WTC11 (cell line): ENCODE results near the gene LENG8. TPM values are rescaled to one million over a fixed set of nuclear protein-coding genes. Genes with fewer than 3 reads are reported as not detected.

Source experiments
- ATAC-seq: fragments of 200-7000 bp; cut with Tn5 transposase; 2 replicates; pipeline ENCODE4 v1.10.0; 2021; ENCODE audit warnings: mild to moderate bottlenecking, moderate library complexity
- CTCF ChIA-PET: fragments of 300-600 bp; sonication (Branson Sonifier 250); formaldehyde crosslinking; loops from one replicate; lab custom pipeline; 2021; ENCODE audit warnings: antibody characterized with exemption; lab: Charles Lee
- POLR2A ChIA-PET: fragments of 350-600 bp; sonication (Branson Sonifier 250); formaldehyde crosslinking; loops from one replicate; lab custom pipeline; 2021; ENCODE audit warnings: antibody characterized with exemption; lab: Charles Lee
- DNase-seq: peaks from one replicate; pipeline ENCODE4 v3.0.0; 2021; ENCODE audit warnings: low spot score
- H3K27ac Mint-ChIP-seq: 2 replicates; pipeline ENCODE4 v1.8.0; 2021; ENCODE audit warnings: mixed read lengths
- H3K27me3 Mint-ChIP-seq: 2 replicates; pipeline ENCODE4 v1.8.0; 2021; ENCODE audit warnings: low read depth, mild to moderate bottlenecking, moderate library complexity, mixed read lengths
- H3K36me3 Mint-ChIP-seq: 2 replicates; pipeline ENCODE4 v1.8.0; 2021; ENCODE audit warnings: mixed read lengths
- H3K4me1 Mint-ChIP-seq: 2 replicates; pipeline ENCODE4 v1.8.0; 2022; ENCODE audit warnings: mixed read lengths
- H3K4me3 Mint-ChIP-seq: 2 replicates; pipeline ENCODE4 v1.8.0; 2021; ENCODE audit warnings: mild to moderate bottlenecking, moderate library complexity, mixed read lengths
- H3K9me3 Mint-ChIP-seq: 2 replicates; pipeline ENCODE4 v1.8.0; 2021; ENCODE audit warnings: mixed read lengths
- AFF4 ChIP-seq: sonication (generic); formaldehyde crosslinking; IDR thresholded peaks from 2 replicates; pipeline ENCODE4 v1.8.1; 2023; ENCODE audit warnings: mild to moderate bottlenecking, missing genetic modification reagents, borderline replicate concordance
- ERG ChIP-seq: fragments of 250-450 bp; sonication (Bioruptor Pico); IDR thresholded peaks from 2 replicates; pipeline ENCODE4 v1.8.0; 2021; ENCODE audit warnings: mild to moderate bottlenecking
- FOXK1 ChIP-seq: sonication (generic); formaldehyde crosslinking; IDR thresholded peaks from 2 replicates; pipeline ENCODE4 v1.8.0; 2022; ENCODE audit warnings: mild to moderate bottlenecking, moderate library complexity, missing genetic modification reagents
- GTF2I ChIP-seq: fragments of 250-450 bp; sonication (Bioruptor Pico); conservative IDR thresholded peaks from 2 replicates; pipeline ENCODE4 v1.4.0; 2021; ENCODE audit warnings: mild to moderate bottlenecking
- OVOL2 ChIP-seq: fragments of 250-450 bp; sonication (Bioruptor Pico); IDR thresholded peaks from 2 replicates; pipeline ENCODE4 v1.9.0; 2021; ENCODE audit warnings: mild to moderate bottlenecking, borderline replicate concordance
- PRRX2 ChIP-seq: fragments of 250-450 bp; sonication (Bioruptor Pico); IDR thresholded peaks from 2 replicates; pipeline ENCODE4 v1.8.0; 2021; ENCODE audit warnings: mild to moderate bottlenecking
- SMAD4 ChIP-seq: sonication (generic); formaldehyde crosslinking; IDR thresholded peaks from 2 replicates; pipeline ENCODE4 v1.8.0; 2022; ENCODE audit warnings: mild to moderate bottlenecking, missing genetic modification reagents
- TEAD1 ChIP-seq: sonication (generic); formaldehyde crosslinking; IDR thresholded peaks from 2 replicates; pipeline ENCODE4 v1.8.0; 2022; ENCODE audit warnings: mild to moderate bottlenecking, missing genetic modification reagents
- TEAD4 ChIP-seq: sonication (generic); formaldehyde crosslinking; IDR thresholded peaks from 2 replicates; pipeline ENCODE4 v1.8.0; 2022; ENCODE audit warnings: mild to moderate bottlenecking, missing genetic modification reagents
- ZNF138 ChIP-seq: sonication (generic); formaldehyde crosslinking; conservative IDR thresholded peaks from 2 replicates; pipeline ENCODE4 v1.8.1; 2022; ENCODE audit warnings: mild to moderate bottlenecking, moderate library complexity, missing genetic modification reagents
- ZNF263 ChIP-seq: sonication (generic); formaldehyde crosslinking; IDR thresholded peaks from 2 replicates; pipeline ENCODE4 v1.8.1; 2022; ENCODE audit warnings: low read depth, mild to moderate bottlenecking, moderate library complexity, missing genetic modification reagents
- ZNF532 ChIP-seq: fragments of 250-450 bp; sonication (Bioruptor Pico); IDR thresholded peaks from 2 replicates; pipeline ENCODE4 v1.9.0; 2021; ENCODE audit warnings: mild to moderate bottlenecking, borderline replicate concordance
- total RNA-seq: library from RNA; stranded (reverse); gene quantifications from 3 replicates; pipeline ENCODE4 v1.2.3, GENCODE V29; 2021

LENG8 gene
- total RNA-seq, 1 experiment from 2014 or later = 175 TPM

GRCh38 chr19:54421521-54421920 lies 27.5 kb upstream of the LENG8 start:
- DNase-seq = no peak
- CTCF ChIA-PET = interaction anchor here (0.5 to 5.2 kb wide), 13 partner anchors 9 to 1211 kb away, joined by 3 to 66 read pairs (median 6); partner anchors contain the start of genes CDC42EP5 and LENG8

More at GRCh38 chr19:54421521-54421920, 27.5 kb upstream of the LENG8 start:
- POLR2A ChIA-PET = interaction anchor here (1.0 to 3.5 kb wide), 5 partner anchors 8 to 1082 kb away, joined by 3 to 21 read pairs (median 3); partner anchors contain the start of gene LENG9
- Mint-ChIP-seq H3K4me1 (peaks cover 42% of the 10 kb centered on the region), H3K36me3 (peaks cover 16% of the 10 kb centered on the region)
- TF ChIP-seq ZNF532 (CRISPR knock-in tag) (no peak), TEAD4 (CRISPR knock-in tag) (no peak), FOXK1 (CRISPR knock-in tag) (no peak), SMAD4 (no peak), GTF2I (CRISPR knock-in tag) (no peak), ZNF138 (no peak), ERG (CRISPR knock-in tag) (no peak), OVOL2 (CRISPR knock-in tag) (no peak), AFF4 (CRISPR knock-in tag) (no peak), PRRX2 (no peak), TEAD1 (no peak), ZNF263 (CRISPR knock-in tag) (no peak)
- TF ChIP-seq, all 79 proteins: peak for 0
- Mint-ChIP-seq H3K27me3 (peaks cover 25% of the 10 kb centered on the region), H3K27ac (peak overlapping the region; percentile 62; the same call in 1 of the 2 replicates), H3K4me3 (peak overlapping the region; percentile 56), H3K9me3 (no peaks in the 10 kb centered on the region)
- ATAC-seq = no peak
